NCI-H187 (cell line): ENCODE results near the gene VPS33B.

Experiments
- DNase-seq, 2 experiments: peaks; one replicate each; lab custom pipeline; 2025; lab: John Stamatoyannopoulos, UW

Gene VPS33B

DNA sequence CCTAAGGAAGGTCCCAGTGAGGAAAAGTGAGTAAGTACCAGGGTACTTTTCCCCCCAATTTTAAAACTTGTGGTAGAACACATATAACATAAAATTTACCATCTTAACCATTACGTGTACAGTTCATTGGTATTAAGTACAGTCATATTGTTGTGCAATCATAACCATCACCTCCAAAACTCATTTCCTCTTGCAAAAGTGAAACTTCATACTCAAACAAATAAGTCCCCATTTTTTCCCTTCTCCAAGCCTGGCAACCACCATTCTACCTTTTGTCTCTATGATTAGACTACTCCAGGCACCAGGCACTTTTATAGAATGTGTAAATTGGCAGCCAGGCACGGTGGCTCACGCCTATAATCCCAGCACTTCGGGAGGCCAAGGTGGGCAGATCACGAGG, 40.3 kb downstream of the VPS33B start:
- no peak for DNase-seq

DNA sequence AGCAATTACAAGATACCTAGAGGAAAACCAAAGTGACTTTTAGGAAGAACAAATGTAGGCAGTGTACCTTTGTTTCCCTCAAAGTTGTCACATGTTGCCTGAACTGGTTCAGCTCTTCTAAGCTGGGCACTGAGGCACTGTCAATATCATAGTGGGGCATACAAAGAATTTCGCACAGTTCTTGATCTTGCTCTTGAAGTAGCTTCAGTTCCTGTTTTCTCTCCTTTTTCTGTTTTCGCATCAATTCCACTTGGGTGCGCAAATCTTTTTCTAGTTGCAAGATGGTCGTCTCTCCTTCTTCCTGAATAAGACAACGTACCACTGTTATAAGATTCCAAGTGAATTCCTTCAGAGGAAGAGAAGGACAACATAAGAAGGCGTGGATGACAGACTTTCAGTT, 40.7 kb downstream of the VPS33B start:
- no peak for DNase-seq

DNA sequence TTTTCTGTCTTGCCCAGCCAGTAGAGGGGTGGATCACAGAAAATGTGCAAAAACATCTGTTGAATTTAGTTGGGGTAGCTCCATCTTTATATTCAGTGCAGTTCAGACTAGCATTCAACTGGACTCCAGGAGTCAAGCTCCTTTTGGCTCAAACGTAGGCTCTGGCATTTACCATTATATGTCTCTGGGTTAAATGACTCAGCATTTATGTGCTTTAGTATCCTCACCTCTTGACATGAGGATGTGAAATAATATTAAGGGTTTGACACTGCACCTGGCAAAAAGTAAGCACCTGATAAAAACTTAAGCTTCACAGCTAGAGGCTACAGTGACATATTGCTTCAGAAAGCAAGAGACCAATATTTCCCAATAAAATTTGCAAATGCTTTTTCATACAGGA, 42.8 kb downstream of the VPS33B start:
- no peak for DNase-seq

DNA sequence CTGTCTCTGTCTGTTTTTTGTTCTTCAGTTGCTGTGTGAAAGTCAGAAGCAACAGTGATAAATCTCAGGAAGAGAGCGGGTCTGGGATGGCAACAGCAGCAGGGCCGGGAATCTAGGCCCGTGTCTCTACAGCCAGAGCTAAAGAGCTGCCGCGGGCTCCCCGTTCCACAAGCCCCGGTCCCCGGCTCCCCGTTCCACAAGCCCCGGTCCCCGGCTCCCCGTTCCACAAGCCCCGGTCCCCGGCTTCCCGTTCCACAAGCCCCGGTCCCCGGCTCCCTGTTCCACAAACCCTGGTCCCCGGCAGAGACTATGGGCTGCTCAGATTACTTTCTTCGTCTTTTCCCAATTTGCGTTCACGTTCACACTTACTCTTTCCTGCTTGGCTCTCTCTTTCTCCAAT, 48.2 kb downstream of the VPS33B start:
- no peak for DNase-seq

DNA sequence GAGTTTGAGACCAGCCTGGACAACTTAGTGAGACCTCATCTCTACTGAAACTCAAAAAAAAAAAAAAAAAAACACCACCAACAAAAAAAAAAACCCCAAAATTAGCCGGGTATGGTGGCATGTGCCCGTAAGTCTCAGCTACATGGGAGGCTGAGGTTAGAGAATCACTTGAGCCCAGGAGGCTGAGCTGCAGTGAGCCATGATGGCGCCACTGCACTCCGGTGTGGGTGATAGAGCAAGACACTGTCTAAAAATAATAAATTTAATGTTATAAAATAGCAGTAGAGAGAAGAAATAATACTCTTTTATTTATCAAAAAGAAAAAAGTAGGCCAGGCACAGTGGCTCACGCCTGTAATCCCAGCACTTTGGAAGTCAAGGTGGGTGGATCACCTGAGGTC, 50.3 kb downstream of the VPS33B start:
- DNase-seq = no peak

DNA sequence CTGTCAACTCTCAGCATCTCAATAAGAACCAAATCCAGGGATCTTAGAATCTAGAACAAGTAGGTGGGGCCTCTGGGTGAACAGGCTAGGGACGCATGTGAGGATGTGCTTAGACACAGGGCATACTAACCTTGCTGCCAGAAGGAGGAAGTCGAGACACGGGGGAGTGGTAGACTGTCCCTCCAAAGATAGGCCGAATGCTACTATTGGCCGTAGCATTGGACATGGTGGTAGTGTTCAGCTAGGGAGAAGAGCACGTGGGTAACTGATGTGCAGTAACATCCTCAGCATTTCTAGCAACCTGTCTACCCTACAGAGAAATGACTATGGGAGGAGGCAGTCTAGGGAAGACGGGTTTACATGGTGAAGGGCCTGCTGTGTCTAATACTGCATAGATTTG, 52.1 kb downstream of the VPS33B start:
- DNase-seq = no peak

DNA sequence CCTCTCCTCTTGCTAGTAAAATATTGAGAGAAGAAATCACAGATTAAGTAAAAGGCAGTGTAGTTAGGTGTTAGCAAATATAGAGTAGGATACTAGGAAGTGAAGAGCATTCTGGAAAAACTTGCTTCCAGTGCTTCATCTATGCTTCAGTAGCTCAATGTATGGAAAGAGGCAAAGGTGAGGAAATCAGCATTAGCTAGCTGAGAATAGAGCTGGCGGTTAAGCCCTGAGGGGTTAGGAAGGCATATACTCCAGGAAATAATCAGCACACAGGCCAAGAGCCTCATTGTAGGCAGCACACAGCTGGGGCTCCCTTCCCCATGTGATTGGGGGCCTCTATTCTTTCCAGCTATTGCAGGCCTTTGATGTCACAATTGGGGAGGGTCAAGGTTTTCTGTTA, 54.0 kb downstream of the VPS33B start:
- DNase-seq = no peak

DNA sequence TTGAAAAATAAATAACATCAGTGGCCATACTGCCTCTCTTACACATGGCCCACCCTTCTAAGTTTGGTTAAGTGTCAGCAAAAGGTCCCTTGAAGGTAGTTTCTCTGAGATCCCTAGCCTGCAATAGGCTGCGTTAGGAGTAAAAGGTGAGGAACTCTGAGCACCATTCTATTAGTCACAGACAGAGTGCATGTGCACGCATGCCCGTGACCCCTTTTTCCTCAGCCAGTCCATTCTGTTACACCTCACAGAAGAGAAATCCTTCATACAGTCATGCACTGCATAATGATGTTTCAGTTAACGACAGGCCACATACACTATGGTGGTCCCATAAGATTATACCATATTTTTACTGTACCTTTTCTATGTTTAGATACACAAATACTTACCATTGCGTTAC, 55.2 kb downstream of the VPS33B start:
- no peak for DNase-seq

DNA sequence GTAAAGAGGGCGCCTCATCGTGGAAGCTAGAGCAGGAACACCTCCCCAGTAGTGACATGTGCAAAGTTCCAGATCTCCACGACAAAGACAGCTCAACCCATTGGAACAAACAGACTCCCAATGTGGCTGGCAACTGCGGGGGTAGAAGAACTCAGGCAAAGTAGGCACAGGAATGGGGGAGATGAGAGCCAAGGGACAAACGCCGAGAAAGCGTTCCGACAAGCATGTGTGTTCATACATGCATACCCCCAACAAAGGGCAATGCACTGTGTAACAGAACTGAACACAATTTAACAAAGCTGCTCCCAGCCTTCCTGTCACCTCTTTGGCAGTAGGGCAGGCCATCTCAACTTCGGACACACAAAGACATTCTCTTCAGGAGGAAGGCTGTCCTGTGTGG, 56.1 kb downstream of the VPS33B start:
- DNase-seq = no peak

DNA sequence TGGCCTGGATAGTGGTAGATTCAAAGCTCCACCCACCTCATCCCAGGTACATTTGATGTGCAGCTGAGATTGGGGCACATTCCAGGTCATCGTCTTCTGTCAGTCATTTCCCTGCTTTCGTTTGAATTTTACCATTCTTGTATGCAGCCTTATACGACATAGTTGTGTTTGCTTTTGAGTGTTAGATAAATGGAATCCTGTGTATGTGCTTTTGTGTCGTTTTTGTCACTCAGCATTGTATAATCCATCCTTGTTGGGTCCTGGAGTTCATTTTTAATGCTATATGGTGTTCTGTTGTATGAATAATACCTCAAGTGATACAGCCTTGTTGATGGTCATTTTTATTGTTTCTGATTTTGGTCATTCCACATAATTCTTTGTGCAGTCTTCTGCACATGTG, 60.4 kb downstream of the VPS33B start:
- DNase-seq = no peak

DNA sequence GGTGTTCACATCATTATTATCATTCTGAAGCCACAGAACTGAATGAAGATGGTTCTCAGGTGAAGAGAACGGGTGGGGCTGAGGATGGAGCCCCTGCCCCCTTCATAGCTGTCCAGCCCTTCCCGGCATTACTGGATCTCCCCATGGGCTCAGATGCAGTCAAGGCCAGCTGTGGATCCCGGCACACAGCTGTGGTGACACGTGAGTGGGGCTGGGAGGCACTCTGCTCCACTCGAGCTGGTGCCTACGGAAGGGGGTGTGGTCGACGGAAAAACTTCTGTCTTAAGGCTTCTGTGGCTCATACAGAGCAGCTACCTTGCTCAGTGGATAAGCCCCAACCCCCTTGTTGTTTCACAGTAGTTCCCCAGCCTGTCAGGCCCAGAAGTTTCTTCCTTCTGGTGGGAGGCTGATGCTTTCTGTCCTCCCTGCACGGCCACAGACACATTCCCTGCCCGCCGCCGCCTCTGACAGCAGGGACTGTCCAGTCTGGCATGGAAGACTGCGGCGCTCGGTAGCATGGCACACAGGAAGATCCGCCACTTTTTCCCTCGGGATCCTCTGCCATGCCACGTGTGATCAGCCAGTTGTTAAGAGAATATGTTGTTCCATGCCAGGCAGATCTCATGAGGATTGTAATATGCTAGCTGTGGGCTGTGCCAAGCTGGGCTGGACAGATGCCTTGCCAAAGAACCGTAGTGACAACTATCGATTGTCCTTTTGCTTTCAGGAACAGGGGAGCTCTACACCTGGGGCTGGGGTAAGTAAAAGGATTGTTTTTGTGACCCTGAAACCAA, 61.9 kb downstream of the VPS33B start:
- no peak for DNase-seq

DNA sequence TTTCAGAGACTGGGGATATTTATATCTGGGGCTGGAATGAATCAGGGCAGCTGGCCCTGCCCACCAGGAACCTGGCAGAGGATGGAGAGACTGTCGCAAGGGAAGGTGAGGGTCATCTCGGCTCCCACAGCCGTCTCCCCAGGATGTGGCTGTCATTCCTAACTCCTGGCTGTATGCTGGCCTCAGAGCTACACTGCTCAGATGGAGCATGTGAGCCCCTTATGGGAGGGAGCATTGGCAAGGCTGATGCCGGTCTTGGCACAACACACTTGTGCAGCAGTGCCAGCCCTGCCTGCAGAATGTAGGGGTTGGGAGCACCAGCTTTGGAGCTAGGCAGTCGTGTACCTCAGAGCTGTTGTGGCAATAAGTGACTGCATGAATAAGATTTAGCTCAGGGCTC, 62.5 kb downstream of the VPS33B start:
- no peak for DNase-seq

DNA sequence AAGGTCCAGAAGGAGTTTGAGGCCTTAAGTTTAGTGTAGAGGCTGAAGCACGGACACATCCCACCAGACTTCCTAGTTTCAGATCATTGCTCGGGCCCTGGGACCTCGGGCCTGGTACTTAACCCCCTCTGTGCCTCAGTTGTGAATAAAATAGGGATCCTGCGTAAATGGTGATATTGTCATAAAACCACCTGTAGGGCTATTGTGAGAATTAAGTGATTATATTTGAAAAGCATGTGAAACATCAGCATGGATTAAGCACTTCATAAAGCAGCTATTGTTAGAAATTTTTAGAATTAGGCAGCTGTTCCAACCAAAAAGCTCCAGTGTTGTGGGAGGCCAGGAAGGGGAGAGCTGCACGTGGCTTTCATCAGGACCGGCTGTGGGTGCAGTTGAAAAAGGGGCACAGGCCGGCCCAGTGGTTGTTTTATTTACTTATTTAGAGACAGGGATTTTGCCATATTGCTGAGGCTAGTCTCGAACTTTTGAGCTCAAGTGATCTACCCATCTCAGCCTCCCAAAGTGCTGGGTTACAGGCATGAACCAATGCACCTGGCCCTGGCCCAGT, 63.3 kb downstream of the VPS33B start:
- no peak for DNase-seq

DNA sequence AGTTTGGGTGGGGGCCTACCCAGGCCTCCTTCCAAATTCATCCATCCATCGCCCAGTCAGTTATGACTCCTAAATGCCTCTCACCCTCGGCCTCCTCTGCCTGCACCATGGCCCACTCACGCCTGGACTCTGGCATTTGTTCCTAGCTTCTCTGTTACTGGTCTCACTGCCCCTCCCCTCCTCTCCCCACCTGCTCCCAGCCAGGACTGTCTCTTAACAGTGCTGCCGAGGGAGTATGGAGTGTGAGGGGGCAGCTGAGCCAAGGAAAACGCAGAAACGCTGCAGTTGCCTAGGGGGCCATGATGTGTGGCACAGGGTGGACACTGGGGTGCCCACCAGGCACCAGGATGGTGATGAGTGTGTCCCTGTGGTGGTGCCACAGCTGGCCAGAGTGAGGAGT, 64.6 kb downstream of the VPS33B start:
- DNase-seq = no peak

DNA sequence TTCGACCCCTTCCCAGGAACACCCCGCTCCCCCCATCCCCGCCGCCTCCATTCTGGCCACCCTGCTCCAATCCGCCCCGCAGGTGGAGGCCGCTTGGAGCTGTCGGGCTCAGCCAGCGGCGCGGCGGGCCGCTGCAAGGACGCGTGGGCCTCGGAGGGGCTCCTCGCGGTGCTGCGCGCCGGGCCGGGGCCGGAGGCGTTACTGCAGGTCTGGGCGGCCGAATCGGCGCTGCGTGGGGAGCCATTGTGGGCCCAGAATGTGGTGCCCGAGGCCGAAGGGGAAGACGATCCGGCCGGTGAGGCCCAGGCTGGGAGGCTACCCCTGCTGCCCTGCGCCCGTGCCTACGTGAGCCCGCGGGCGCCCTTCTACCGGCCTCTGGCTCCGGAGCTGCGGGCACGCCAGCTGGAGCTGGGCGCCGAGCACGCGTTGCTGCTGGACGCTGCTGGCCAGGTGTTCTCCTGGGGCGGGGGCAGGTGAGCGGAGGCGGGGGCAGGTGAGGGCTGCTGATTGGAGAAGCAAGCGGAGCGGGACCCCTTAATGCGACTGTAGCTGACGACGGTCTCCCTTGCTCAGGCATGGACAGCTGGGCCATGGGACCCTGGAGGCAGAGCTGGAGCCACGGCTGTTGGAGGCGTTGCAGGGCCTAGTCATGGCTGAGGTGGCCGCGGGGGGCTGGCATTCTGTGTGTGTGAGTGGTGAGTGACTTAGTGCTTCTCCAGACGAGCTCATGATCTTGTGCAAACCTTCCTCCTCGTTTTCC, 65.2 kb downstream of the VPS33B start:
- peak in 1 of 2 experiments; percentile 18 for DNase-seq

DNA sequence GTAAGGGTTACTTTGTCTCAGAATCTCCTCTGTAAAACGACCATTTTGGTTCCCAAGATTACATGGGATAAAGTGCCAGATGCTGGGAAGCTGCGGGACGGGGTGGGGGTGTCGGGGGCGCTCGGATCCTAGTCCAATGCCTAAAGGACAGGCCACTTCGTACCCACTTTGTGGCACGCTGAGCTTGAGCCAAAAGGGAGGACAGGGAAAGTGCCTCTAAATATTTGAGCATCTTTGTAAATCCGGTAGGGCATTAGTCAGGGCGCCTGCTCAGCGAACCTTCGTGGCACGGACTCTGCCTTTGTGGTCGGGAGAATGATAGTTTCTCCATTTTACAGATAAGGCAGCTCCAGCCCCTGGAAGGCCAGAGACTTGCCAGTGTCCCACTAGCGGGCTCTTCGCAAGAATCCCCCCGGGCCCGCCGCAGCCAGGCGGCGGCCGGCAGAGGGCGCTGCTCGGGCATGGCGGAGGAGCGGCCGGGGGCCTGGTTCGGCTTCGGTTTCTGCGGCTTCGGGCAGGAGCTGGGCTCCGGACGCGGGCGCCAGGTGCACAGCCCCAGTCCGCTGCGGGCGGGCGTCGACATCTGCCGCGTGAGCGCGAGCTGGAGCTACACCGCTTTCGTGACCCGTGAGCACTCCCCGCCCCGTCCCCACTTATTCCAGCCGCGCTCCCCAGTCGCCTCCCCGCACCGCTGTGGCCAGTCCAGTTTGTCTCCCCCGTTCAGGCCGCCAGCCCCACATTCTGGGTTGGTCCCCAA, 65.9 kb downstream of the VPS33B start:
- DNase-seq = peak; percentile 49 to 80

DNA sequence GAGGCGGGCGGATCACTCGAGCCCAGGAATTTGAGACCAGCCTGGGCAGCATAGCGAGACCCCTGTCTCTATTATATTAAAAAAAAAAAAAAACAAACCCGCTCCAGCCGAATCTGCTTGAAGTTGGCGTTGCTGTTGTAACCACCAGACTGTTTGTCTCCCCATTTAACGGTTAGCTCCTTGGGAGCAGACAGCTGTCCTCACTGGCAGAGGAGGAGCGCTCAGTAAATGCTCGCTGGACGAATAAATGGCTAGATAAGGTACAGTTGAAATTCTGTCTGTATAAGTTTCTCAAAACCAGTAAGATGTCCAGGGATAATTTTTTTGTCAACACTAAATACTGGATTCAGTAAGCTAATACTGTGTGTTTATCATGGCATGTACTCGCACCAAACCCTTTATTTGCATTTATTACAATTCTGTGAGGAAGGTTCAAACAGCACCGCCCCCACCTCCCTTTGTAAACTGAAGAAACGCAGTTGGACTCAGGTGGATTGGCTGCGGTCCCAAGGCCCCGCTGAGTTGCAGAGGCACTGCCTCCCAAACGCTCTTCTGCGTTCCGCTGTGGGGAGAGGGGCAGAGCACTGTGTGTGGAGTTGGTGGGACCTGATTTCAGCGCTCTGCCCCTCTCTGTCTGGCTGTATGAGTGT, 66.6 kb downstream of the VPS33B start:
- DNase-seq = peak in 1 of 2 experiments; percentile 11

DNA sequence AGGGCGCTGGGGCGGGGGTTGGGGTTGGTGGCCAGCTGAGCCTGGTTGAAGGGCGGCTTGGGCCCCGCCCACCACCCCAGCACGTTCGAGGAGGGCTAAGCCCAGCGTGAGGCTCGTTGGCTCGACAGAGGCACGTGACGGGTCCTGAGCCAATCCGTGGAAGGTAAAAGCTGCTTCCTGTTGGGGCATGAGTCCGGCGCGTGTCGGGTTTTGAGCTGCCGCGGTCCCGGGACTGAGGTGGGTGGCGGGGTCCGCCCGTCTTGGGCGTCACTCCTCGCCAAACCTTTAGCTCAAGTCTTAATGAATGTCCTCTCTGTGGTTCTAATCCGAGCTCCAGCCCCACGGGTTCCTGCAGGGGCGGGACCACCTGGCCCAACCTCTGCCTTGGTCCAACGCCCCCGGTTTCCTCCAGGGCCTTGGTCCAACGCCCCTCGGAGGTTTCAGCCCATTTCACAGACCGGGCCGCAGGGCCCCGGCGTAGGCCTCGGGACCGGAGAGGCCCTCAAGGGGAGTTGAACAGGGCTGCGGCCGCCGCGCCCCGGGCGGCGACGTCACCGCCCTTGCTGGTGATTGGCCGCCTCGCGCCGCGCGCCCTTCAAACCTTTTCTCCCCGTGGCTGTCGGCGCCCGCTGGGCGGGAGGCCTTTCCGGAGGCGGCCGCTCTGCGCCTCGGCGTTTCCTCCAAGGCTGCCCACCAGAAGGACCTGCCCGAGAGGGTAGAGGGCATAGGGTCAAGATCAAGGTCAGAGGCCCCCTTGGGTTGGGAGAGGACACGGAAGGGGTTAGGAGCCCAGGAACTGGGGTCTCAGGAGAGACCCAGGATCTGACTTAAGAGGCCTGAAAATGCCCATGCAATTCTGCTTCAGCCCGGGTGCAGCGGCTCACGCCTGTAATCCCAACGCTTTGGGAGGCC, 67.4 kb downstream of the VPS33B start, which contains the start of gene RCCD1:
Gene RCCD1 (plus strand): TSS at position 173 of the 912 bp plus-strand sequence. CDS start 1,851 bp downstream, outside the sequence.
- peak; percentile 70 to 81 for DNase-seq

DNA sequence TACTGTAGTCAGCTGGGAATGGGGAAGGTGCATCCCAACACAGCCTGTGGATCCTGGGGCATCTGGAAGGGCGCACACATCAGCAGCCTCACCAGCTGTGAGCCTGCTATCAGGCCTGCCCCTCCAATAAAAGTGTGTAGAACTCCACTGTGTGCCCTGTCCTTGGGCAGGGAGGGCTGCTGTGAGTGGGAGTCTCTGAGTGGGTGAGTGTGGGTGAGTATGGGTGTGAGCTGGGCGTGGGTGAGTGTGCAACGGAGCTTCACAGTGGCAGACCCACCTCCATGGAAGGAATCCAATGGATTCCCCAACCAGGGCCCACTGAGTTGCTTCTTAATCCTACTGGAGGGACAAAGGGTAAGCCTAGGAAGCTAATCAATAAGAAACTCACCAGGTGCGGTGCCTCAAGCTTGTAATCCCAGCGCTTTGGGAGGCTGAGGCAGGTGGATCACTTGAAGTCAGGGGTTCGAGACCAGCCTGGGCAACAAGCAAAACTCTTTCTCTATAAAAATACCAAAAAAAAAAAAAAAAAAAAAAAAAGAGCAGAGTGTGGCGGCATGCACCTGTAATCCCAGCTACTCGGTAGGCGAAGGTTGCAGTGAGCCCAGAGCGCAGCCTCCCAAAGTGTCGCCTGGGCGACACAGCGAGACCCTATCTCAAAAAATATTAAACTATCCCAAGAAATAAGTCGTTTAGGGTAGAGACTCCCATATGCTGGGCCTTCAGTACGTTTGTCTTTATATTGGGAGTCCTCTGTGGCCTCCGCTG, 68.3 kb downstream of the VPS33B start:
- no peak for DNase-seq
